Stimulated activated naive CD4-positive, alpha-beta T cell treated with Interleukin-2 at 50 U/mL for 16 hours (primary cell): ENCODE results near the gene NF1.
"Not testable (repeated sequence)": the region's sequence is repeated elsewhere in the genome, so short reads cannot be mapped to it uniquely, and the experiment has no call there.

Experiments
- DNase-seq: peaks from one replicate; lab custom pipeline; 2025; lab: John Stamatoyannopoulos, UW

The NF1 gene

GRCh38 chr17:31094600-31095235, at the start of gene NF1:
Gene NF1 (plus strand): TSS chr17:31094977. CDS start chr17:31095310, 333 bp downstream.
- DNase-seq = peak; percentile 82

GRCh38 chr17:31046856-31047425, 47.8 kb upstream of the NF1 start:
- DNase-seq = not testable (repeated sequence)

- no peak for DNase-seq
These were observed 46.6 kb upstream of the NF1 start for GRCh38 chr17:31048142-31048541.

DNA sequence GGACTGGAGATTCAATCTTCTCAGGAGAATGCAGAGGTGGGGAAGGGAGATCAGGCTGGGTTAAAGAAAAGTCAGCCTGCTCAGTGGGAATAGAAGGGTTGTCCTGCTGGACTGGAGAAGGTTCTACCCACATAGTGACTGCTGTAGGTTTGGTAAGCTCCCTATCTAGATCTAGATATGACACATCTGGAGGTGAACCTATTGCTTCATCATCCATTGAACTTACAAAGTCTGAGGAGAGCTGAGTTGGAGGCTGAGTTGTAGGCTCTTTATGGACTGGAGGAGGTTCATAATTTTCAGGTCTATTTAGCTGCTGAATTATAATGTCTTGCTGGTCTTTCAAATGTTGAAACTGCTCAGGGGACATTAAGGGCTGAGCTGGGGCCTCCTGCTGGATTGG, 46.0 kb upstream of the NF1 start:
- no peak for DNase-seq

DNA sequence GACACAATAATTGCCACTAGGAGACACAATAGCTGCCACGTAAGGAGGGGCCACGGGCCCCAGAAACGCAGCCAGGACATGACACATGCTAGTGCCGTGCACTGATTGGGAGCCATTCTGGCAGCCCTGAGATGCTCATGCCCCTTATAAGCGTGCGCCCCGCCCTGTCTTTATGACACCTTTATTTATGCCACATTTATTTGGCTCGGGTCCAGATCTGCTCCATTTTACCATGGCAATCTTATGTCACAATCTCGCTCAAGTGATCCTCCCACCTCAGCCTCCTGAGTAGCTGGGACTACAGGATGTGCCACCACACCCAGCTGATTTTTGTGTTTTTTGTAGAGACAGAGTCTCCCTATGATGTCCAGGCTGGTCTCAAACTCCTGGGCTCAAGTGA, 43.8 kb upstream of the NF1 start:
- DNase-seq = no peak

- no peak for DNase-seq
These were observed 43.3 kb upstream of the NF1 start for GRCh38 chr17:31051506-31051905.

- DNase-seq = no peak
These were observed 42.4 kb upstream of the NF1 start for GRCh38 chr17:31052187-31052889.

- DNase-seq = no peak
These were observed 41.7 kb upstream of the NF1 start for GRCh38 chr17:31053071-31053470.

- no peak for DNase-seq
These were observed 40.0 kb upstream of the NF1 start for GRCh38 chr17:31054761-31055160.

- DNase-seq = no peak
These were observed 35.8 kb upstream of the NF1 start for GRCh38 chr17:31058976-31059375.

GRCh38 chr17:31060791-31061550, 33.8 kb upstream of the NF1 start:
- no peak for DNase-seq

- no peak for DNase-seq
These were observed 33.1 kb upstream of the NF1 start for GRCh38 chr17:31061678-31062077.

DNA sequence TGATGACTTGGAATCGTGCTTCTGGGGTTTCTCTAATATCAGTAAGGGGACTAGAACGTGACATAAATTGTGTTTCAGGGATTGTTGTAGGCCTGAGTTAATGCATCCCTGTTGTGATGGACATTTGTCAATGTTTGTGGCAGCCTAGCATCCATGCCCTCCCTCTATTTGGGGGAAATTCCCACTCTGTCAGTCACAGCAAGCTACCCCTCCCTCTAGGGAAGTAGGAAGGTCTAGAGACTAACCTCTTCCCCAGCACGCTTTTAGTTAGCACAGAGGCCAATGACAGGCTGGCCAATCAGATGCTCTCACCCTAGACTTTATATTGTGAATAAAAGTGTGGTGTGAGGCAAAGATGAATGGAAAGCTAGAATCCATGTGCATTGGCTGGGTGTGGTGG, 32.4 kb upstream of the NF1 start:
- DNase-seq = no peak

- DNase-seq = no peak
These were observed 30.1 kb upstream of the NF1 start for GRCh38 chr17:31064707-31065106.

DNA sequence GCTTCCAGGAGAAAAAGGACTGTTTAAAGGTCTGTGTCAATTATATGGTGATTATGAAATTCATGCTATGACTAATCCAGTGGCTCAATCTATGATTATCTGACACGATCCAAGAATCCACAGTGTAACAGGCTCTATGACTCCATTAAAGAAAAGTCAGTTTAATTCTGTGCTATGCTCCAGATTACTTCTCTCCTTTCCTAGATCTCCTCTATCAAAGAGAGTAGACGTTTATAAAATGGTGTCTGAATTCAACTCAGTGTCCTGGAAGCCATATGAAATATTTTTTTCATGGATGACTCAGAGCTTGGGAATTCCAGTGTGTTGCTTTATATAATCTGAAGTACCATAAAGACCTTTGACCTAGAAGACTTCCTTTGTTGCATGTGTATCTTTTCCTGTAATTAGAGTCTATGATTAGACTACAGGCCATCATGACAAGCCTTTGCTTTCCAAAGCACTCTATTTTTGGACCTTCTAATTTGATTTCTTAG, 27.0 kb upstream of the NF1 start:
- no peak for DNase-seq

DNA sequence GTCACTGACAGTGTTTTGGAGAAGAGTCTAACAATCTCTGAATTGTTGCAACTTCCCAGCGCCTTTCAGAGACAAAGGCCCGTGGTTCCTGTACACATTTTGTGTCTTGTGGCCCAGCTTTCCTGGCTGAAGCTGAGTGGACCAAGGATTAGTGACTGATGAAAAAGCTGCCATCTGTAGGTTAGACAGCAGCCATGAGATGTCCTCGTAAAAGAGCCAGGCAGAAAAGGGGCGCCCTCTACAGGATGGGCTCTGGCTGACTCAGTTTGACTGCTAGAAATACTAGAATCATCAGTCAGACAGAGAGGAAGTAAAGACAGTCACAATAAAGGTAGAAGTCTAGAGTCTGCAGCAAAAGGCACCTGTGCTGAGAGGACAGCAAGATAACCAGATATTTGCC, 26.5 kb upstream of the NF1 start:
- peak; percentile 7 for DNase-seq

- no peak for DNase-seq
These were observed 22.6 kb upstream of the NF1 start for GRCh38 chr17:31072186-31072585.

DNA sequence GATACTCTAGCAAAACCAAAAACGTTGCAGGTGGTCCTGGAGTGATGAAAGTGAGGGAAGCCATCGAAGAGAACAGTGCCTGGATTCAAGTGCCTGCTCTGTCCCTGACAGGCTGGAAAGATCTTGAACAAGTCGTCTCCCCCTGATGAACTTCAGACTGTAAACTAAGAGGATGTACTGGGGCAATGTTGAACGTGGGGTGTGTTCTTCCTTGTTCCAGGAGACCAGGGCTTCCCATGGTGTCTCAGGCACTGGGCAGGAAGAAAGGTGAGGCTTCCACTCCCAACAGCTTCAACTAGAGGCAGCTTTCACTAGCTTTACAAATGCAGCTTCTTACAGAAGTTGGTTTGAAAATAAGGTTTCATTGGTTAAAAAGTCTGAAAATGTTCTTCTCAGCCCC, 21.4 kb upstream of the NF1 start:
- DNase-seq = no peak

DNA sequence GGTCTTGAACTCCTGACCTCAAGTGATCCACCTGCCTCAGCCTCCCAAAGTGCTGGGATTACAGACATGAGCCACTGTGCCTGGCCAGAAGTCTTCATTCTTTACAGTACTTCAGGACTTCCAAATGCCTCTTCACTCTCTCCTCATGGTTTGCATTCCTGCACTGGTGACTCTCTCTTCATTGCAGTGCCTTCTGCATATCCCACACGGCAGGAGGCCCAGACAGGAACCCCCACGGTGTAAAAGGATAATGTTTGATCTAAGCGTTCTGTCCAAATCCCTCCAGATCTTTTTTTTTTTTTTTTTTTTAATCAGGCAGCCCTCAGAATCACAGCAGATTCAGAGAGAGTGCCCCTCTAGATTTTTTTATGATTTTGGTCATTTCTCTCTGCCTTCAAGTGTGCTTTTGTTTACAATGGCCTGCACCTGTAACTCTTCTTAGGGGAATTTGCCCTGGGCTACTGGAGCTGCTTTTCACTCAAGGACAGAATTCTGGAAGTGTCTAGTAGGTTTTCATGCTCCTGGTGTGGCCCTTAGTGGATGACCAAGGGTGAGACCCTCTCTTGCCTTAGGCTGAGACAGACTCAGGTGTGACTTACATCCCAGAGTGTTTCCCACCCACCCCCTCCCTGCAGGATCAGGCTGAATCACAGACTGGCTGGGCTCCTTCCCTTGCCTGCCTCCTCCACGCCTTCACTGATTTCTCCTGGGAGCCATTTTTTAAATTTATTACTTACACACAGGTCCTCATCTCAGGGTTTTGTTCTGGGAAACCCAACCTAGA, 19.8 kb upstream of the NF1 start:
- no peak for DNase-seq

DNA sequence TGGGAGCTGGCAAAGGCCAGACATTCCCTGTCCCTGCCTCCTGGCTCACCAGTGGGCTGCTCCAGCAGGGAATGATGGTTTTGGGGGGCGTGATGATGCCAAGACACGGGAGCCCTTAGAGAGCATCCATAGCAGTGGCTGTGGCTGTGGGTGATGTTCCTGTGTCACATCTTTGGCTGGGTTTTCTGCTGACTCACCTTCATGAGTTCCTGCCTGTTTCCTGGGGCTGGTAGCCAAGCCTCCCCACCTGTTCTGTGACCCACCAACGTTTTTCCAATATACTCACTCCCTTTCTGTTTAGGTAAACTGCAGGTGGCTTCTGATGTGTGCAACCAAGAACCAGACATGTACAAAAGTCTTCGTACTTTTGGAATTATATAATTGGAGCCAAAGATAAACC, 16.5 kb upstream of the NF1 start:
- no peak for DNase-seq

DNA sequence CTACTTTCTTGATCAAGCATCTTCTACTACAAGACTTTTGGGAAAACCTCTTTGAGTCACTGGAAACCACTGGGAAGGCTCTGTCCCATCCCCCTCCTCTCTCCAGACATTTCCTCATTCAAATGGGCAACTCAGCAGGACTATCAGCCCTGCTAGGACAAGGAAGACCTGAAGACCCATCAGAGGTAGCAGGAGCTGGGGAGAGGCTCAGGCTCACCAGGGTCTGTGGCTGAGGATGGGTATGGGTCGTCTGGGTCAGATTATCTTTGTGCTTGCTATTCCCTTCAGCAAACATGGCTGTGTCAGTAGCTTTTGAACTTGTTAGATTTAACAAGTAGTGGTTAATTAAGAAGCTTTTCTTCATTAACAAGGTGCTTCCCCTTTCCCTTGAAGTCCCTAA, 15.0 kb upstream of the NF1 start:
- DNase-seq = no peak

- DNase-seq = no peak
These were observed 9.2 kb upstream of the NF1 start for GRCh38 chr17:31085563-31085962.
